Raji (cell line): ENCODE data around the gene DNAJC2.

Source experiments
- POLR2A ChIP-seq: IDR thresholded peaks from 2 replicates; pipeline ENCODE4 v1.6.1; 2011; ENCODE audit warnings: low read depth, low read length, control low read depth; ENCODE audit not compliant: insufficient read depth

The DNAJC2 gene

GRCh38 chr7:103344453-103345149 lies at the start of gene DNAJC2:
TSS of gene DNAJC2 (minus strand) at chr7:103344767. CDS start at chr7:103344622, 145 bp downstream.
- peak; percentile 93 for TF ChIP-seq POLR2A

DNA sequence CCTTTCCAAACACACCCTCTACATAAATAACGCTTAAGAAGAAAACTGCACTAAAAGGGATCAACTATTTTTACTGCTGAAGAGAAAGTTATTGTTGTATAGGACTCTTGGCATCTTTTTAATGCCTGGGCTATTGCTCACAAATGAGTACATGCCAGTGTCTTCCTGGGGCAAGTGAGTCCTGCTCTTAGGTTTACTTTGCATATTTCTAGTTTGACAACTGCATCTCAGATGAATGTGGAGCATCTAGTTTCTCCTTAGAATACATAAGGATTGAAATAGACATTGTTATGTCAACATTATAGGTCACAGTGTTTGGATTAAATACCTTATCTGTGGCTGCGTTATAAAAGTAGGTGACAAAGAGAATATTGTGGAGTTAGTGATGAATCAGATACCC lies 47.4 kb upstream of the DNAJC2 start:
- no peak for TF ChIP-seq POLR2A

GRCh38 chr7:103391150-103391549 lies 46.6 kb upstream of the DNAJC2 start:
- no peak for TF ChIP-seq POLR2A

GRCh38 chr7:103389263-103389662 lies 44.7 kb upstream of the DNAJC2 start:
- TF ChIP-seq POLR2A = no peak

- no peak for TF ChIP-seq POLR2A
These were observed 44.0 kb upstream of the DNAJC2 start for GRCh38 chr7:103388469-103389140.

- TF ChIP-seq POLR2A = no peak
These were observed 42.7 kb upstream of the DNAJC2 start for GRCh38 chr7:103387242-103387641.

- no peak for TF ChIP-seq POLR2A
These were observed 37.5 kb upstream of the DNAJC2 start for GRCh38 chr7:103382032-103382402.

GRCh38 chr7:103381280-103382031 lies 36.9 kb upstream of the DNAJC2 start:
- TF ChIP-seq POLR2A = no peak

DNA sequence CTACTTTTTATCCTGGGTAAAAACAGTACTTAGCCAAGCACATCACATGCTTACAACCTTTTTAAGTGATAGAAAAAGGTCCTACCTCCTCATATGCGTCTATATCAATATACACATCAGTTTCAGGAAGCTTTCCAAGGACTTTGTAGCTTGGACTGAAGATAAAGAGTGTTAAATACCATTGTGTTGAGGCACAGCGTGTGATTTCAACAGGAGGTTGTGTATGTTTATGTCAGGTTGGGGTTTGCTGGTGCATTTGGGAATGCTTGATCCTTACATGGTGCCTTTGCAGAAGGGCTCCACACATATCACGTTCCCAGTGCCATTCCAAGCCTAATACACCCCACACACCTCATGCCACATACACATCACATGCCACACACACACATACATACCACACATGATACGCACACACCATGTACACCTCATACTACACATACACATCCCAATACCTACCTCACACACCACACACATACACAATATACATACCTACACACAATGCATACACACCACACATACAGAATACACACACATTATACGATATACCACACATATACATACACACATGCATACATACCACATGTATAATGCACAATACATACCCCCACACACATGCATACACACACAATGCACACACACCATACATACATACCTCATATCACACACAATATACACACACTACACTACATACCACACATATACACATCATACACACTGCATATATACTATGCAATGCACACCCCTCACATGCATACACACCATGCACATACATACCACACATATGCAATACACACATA lies 36.0 kb upstream of the DNAJC2 start:
- TF ChIP-seq POLR2A = no peak

DNA sequence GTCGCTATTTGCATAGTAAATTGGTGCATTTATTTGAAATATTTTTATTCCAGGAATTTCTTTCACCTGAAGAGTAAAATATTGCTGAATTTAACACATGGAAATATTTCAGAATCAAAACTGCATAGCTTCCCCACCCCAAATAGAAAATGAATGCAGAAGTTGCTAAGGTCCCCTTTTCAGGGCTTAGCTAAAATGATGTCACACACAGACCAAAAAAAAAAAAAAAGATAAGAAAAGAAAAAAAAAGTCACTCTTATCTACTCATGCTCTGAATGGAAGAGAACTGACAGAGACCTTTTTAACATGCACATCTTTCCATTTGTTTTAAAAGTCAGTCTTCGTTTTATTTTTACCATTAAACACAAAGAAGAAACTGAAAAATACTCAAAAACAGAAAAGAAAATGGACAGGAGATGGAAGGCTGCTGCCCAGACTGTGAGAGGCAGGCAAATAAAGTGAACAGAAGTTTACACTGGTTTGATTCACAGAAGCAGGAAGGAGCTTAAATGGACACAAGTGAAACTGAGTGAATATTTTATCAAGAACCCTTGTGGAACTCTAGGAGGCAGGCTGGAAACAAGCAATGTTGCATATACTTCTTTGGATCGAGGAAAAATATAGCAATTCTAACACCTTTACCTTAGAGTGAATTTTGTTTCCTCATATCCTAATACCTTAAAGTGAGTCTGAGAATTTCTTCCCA lies 34.9 kb upstream of the DNAJC2 start:
- no peak for TF ChIP-seq POLR2A

DNA sequence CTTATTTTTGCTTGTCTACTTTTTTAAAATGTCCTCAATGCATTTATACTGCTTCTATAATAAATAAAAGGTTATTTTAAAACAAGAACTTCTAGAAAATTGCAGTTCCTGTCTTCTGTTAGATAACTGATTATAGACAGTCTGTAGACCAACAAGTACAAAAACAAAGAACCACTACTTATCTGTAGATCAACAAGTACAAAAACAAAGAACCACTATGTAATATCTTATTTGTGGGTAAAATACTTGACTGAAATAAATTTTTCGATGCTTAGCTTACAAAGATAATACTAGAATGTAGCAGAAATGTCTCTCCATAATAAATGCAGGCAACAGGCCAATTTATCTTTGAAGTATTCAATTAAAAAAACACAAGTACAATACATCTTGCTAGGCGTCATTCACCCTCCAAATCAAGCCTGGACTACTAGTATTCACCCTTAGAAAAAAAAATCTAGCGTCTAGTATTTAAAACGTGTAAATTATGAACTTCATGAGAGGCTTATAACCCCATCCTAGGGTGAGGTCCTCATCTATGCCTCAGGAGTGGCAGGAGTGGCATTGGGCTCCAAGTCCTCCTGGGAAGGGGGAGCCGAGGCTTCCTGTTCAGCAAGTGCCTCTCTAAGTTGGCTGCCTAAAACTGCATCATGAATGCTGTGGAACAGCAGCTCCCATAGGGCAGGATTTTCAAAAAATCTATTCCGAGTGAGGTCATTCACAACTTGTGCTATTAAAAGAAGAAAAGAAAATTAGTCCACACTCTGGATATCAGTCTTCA lies 29.5 kb upstream of the DNAJC2 start:
- TF ChIP-seq POLR2A = no peak

DNA sequence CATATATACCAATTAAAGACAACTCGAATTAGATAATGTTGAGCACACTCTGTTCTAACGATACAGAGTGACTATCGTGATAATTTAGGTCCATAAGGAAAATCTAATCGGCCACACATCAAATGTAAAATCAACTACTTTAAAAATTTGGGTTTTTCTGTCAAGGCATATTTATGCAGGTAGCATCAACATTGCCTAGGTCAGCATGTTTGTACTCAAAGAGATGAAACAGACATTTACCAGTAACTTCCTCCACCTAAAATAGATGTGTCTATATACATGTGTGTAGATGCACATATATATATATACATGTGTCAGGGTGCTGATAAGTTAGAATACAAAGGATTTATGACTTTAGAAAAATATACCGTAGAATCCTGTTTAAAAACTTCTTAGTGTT lies 24.9 kb upstream of the DNAJC2 start:
- TF ChIP-seq POLR2A = no peak

GRCh38 chr7:103349805-103350204 lies 5.2 kb upstream of the DNAJC2 start:
- no peak for TF ChIP-seq POLR2A

DNA sequence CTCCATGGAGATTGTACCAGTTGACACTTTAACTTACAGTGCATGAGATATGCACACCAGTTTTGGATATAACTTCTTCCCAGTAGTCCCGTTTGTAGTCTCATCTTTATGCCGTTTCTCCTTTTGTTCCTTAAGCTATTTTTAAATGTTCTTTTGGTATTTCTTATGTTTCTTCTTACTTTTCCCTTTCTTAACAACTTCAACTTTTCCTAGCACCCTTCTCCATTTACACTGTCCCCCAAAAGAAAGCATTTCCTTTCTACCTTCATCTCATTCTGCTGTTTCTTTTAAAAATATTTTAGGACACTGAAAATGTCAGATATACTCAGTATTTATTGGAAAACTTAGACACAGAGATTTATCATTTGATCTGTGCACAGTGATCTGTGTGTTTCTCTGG lies 4.4 kb upstream of the DNAJC2 start:
- TF ChIP-seq POLR2A = no peak
